Activated naive CD4-positive, alpha-beta T cell treated with anti-CD3 and anti-CD28 coated beads, Interleukin-2, amount 50 U/mL, for 24 hours (primary cell): ENCODE results near the gene RGS7.
"Not testable (repeated sequence)": the region's sequence is repeated elsewhere in the genome, so short reads cannot be mapped to it uniquely, and the experiment has no call there.

Experiments used
- H3K27ac Mint-ChIP-seq: one replicate; pipeline ENCODE4 v1.8.0; 2021; ENCODE audit warnings: mild to moderate bottlenecking, mixed read lengths
- H3K27me3 Mint-ChIP-seq: one replicate; pipeline ENCODE4 v1.8.0; 2021; ENCODE audit warnings: mixed read lengths
- H3K36me3 Mint-ChIP-seq: one replicate; pipeline ENCODE4 v1.8.0; 2021; ENCODE audit warnings: mixed read lengths
- H3K4me1 Mint-ChIP-seq: one replicate; pipeline ENCODE4 v1.8.0; 2021; ENCODE audit warnings: mixed read lengths
- H3K4me3 Mint-ChIP-seq: one replicate; pipeline ENCODE4 v1.8.0; 2021; ENCODE audit warnings: mild to moderate bottlenecking, mixed read lengths
- H3K9me3 Mint-ChIP-seq: one replicate; pipeline ENCODE4 v1.8.0; 2021; ENCODE audit warnings: mixed read lengths

The RGS7 gene

DNA sequence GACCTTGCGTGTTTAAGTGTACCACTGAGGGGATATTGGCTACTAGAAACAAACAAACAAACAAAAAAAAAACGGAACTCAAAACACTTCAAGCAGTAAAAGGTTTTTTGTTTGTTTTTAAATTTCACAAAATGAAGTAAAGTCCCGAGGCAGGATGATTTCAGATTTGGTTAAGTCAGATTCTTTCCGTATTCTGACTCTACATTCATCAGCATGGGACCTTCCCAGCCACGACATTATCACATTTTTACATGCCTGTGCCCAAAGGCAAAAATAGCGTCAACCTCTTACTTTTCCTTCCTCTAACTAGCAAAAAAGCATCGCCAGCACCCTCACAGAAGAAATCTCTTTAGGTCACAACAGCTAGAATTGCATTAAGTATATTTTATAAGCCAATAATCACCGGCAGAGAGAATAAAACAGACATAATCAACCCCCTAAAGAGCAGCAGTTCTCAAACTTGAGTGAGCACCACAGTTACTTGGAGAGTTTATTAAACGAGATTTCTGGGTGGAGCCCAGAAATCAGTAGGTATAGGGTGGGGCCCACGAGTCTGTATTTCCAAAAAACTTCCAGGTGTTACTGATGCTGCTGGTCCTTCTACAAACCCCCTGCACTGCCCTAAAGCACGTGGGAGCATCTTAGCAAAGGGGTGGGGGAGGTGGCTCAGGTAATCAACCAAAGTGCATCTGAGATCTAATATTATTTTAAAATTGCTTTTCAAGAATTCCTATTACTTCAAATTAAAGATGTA is 227.6 kb downstream of the RGS7 start:
- Mint-ChIP-seq H3K36me3 (no peaks in the 10 kb centered on the region), H3K27me3 (peaks cover 1% of the 10 kb centered on the region), H3K27ac (no peak overlapping the region), H3K4me3 (no peak overlapping the region), H3K4me1 (no peaks in the 10 kb centered on the region), H3K9me3 (peaks cover 2% of the 10 kb centered on the region)

DNA sequence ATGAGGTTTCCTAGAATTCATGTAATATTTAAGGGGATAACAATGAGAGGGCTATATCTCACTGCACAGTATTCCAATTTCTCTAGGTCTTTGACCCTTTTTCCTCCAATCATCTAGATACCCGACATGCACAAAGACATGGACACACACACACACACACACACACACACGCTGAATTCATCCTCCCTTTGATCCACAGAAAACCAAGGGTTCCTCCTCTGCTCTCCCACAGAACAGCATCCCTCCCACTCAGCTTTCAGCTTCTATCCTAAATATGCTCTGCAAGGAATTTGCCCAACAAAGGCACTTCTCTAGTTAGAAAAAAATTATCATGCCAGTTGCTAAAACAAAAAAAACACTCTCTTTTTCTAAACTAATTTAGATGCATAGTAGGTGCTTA is 231.7 kb downstream of the RGS7 start:
- H3K9me3 Mint-ChIP-seq, result no peaks in the 10 kb centered on the region
- H3K27ac Mint-ChIP-seq, result no peak overlapping the region
- peaks cover 1% of the 10 kb centered on the region for H3K27me3 Mint-ChIP-seq
- no peaks in the 10 kb centered on the region for H3K4me1 Mint-ChIP-seq
- no peaks in the 10 kb centered on the region for H3K36me3 Mint-ChIP-seq
- no peak overlapping the region for H3K4me3 Mint-ChIP-seq

DNA sequence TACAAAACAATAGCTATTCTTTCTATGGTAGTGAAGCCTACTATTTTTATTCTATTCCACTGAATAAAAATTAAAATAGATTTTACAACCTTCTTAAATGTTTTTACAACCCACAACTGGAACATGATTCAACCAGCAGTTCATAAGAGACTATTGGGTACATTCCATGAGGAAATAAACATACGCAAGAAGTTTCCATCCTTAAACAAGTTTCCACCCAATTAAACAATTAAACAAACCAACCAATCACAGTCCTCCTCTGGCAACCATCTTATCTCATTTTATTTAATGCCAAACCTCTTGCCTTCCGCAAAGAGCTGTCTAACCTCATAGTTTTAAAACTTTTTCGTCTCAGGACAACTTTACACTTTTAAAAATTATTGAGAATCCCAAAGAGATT is 239.0 kb downstream of the RGS7 start:
- no peaks in the 10 kb centered on the region for H3K36me3 Mint-ChIP-seq
- no peaks in the 10 kb centered on the region for H3K9me3 Mint-ChIP-seq
- H3K27me3 Mint-ChIP-seq, result no peaks in the 10 kb centered on the region
- H3K27ac Mint-ChIP-seq, result no peak overlapping the region
- no peak overlapping the region for H3K4me3 Mint-ChIP-seq
- H3K4me1 Mint-ChIP-seq, result no peaks in the 10 kb centered on the region

DNA sequence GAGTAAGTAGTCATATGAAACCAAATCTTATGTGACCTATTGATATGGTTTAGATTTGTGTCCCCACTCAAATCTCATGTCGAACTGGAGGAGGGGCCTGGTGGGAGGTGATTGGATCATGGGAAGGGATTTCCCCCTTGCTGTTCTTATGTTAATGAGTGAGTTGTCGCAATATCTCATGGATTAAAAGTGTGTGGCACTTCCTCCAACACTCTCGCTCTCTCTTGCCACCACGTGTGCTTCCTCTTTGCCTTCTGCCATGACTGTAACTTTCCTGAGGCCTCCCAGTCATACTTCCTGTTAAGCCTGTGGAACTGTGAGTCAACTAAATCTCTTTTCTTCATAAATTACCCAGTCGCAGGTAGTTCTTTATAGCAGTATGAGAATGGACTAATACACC is 241.2 kb downstream of the RGS7 start:
- H3K4me1 Mint-ChIP-seq, result no peaks in the 10 kb centered on the region
- no peak overlapping the region for H3K4me3 Mint-ChIP-seq
- H3K9me3 Mint-ChIP-seq, result peaks cover 6% of the 10 kb centered on the region
- no peaks in the 10 kb centered on the region for H3K27me3 Mint-ChIP-seq
- H3K27ac Mint-ChIP-seq, result no peak overlapping the region
- no peaks in the 10 kb centered on the region for H3K36me3 Mint-ChIP-seq

DNA sequence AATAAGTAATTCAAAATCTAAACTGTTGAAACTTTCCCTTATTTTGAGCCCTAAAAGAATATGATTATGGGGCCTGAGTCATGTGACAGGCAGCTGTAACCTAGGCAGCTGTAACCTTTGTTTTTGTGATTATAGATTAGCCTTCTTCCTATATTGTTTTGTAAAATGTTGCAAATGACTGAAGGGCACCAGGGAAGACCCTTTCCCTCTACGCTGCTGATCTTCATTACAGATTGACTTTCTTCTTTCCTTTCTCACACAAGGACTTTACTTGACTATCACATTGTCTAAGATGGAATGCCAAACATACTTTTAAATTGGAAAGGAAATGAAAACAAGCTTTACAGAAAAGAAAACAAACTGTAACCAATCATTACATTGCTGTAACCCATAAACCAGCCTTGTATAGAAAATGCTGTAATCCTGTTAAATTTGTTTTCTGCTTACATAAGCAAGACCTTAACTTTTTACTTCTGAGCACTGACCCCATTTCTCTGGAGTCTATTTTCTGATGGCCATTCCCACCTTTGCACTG is 242.2 kb downstream of the RGS7 start:
- H3K27ac Mint-ChIP-seq, result no peak overlapping the region
- no peaks in the 10 kb centered on the region for H3K27me3 Mint-ChIP-seq
- peaks cover 6% of the 10 kb centered on the region for H3K9me3 Mint-ChIP-seq
- no peak overlapping the region for H3K4me3 Mint-ChIP-seq
- no peaks in the 10 kb centered on the region for H3K4me1 Mint-ChIP-seq
- H3K36me3 Mint-ChIP-seq, result no peaks in the 10 kb centered on the region

DNA sequence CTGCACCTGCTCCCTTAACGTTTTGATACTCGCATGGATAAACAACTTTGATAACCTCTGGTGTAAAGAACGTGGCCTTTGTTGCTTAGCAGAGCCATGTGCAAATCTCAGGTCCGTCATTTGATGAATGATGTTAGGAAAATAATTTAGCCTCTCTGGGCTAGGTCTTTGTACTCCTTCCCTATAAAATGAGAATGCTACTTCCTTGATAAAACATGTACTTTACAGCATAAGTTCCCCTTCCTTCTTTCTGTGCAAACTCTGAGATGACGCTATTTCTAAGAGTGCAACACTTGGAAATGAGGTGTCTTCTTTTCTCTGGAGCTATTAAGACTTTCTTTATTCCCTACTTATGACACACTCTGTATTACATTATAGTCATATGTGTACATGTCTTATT is 243.4 kb downstream of the RGS7 start:
- H3K9me3 Mint-ChIP-seq, result peaks cover 6% of the 10 kb centered on the region
- no peak overlapping the region for H3K4me3 Mint-ChIP-seq
- H3K36me3 Mint-ChIP-seq, result no peaks in the 10 kb centered on the region
- no peaks in the 10 kb centered on the region for H3K27me3 Mint-ChIP-seq
- no peaks in the 10 kb centered on the region for H3K4me1 Mint-ChIP-seq
- H3K27ac Mint-ChIP-seq, result no peak overlapping the region

DNA sequence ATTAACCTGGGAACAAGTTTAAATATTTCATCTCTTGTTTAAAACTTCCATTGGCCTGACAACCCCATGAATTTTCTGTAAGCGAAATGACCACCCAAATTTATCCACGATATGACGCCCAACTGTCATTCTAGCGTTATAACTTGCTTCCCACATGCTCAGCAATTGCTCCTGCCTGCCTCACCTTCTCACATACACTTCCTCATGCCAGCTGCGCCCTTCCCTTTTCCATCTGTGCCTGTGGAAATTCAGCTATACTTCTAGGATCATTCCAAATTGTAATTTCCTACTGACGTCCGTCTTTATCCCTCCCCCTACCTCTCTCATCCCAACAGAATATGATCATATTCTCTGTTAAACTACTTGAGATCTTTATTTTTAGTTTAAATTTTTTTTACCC is 248.0 kb downstream of the RGS7 start:
- Mint-ChIP-seq H3K4me1 (no peaks in the 10 kb centered on the region), H3K4me3 (no peak overlapping the region), H3K36me3 (no peaks in the 10 kb centered on the region), H3K27me3 (no peaks in the 10 kb centered on the region), H3K9me3 (peaks cover 10% of the 10 kb centered on the region), H3K27ac (no peak overlapping the region)

DNA sequence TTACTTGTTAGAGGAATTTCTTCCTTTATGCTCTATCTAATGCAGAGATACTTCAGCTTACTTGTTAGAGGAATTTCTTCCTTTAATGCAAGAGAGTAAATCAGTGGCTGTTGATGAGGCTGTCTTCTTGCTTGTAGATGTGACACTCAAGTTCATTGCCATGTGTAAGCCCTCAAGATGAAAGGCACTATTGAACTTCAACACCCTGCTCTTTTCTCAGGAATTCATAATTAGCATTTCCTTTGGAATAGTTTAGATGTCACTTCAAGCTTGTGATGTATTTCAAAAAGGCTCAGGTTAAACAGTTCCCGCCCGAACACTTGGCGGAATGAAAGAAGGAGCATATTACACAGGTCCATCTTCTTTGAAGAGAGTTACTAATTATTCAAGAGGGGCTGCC is 251.9 kb downstream of the RGS7 start:
- H3K4me3 Mint-ChIP-seq, result no peak overlapping the region
- peaks cover 4% of the 10 kb centered on the region for H3K9me3 Mint-ChIP-seq
- no peaks in the 10 kb centered on the region for H3K4me1 Mint-ChIP-seq
- no peaks in the 10 kb centered on the region for H3K27me3 Mint-ChIP-seq
- no peak overlapping the region for H3K27ac Mint-ChIP-seq
- H3K36me3 Mint-ChIP-seq, result no peaks in the 10 kb centered on the region

DNA sequence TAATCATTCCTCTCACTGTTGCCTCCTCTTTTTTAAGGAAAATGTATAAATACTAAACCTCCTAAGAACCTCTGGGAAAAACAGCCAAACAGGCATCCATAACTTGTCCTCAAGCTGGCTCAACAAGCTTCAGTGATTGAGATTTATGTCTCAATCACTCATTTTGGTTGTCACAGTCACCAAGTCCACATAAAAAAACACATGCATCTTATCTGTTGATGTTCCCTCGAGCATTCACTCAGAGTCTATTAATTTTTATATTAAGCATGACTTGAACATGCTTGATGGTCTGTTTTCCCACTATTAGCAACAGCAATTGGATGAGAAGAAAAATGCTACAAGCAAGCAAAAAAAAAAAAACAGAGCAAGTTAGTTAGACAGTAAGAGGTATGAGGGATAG is 254.3 kb downstream of the RGS7 start:
- Mint-ChIP-seq H3K27ac (no peak overlapping the region), H3K4me3 (no peak overlapping the region), H3K27me3 (no peaks in the 10 kb centered on the region), H3K9me3 (peaks cover 2% of the 10 kb centered on the region), H3K36me3 (no peaks in the 10 kb centered on the region), H3K4me1 (no peaks in the 10 kb centered on the region)

DNA sequence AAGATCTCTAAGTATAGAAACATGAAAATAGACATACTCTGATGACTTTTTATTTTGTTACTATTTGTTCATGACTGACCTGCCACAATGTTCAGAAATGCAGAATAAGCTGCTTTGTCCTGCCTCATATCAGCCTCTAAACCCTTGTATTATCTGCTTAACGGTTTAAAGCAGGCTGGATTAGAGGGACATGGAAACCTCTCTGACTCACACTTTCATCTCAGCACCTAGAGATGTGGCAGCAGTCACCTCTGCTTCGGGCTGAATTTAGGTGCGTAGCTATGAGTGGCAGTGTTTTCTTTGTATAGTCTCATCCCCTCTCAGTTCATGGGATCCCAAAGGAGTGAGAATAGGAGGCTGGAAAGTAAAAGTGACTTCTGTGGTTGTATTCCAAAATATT is 255.4 kb downstream of the RGS7 start:
- H3K27me3 Mint-ChIP-seq, result no peaks in the 10 kb centered on the region
- H3K27ac Mint-ChIP-seq, result no peak overlapping the region
- no peaks in the 10 kb centered on the region for H3K36me3 Mint-ChIP-seq
- H3K4me3 Mint-ChIP-seq, result no peak overlapping the region
- no peaks in the 10 kb centered on the region for H3K9me3 Mint-ChIP-seq
- no peaks in the 10 kb centered on the region for H3K4me1 Mint-ChIP-seq

DNA sequence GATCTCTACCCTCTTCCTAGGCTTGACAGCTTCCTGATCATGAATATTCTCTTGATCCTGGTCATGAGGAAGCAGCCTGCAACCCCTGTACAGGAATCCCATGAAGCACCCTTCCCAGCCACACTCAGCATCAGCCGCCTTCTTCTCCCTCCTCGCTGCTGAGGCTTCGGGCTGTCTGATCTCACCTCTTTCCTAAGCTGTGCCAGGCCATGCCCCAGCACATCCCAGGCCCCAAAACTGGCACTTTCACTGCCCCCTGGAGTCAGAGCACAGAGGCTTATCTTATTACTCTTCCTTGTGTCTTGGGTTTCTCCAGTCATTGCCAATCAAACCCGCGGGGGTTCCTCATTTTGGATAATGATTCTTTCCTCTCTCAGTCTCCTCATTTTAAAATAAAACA is 259.5 kb downstream of the RGS7 start:
- H3K27me3 Mint-ChIP-seq, result no peaks in the 10 kb centered on the region
- H3K9me3 Mint-ChIP-seq, result no peaks in the 10 kb centered on the region
- no peaks in the 10 kb centered on the region for H3K4me1 Mint-ChIP-seq
- no peak overlapping the region for H3K27ac Mint-ChIP-seq
- no peaks in the 10 kb centered on the region for H3K36me3 Mint-ChIP-seq
- no peak overlapping the region for H3K4me3 Mint-ChIP-seq

DNA sequence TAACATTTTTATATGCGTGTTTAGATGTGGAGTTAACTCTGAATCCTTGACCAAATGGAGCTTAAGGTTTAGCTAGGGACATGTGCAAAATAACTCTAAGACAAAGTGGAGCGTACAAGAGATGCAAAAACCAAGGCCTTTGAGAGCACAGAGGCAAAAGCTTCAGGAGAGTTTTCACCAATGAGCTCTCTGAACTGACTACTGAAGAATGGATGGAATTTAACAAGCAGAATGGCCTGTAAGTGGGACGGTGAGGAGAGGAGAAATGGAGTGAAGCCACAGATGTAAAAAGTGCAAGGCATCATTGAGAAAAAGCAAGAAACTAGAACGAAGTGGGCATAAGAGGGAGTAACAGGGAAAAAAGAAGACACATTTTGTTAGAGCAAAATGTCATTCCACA is 260.0 kb downstream of the RGS7 start:
- Mint-ChIP-seq H3K9me3 (no peaks in the 10 kb centered on the region), H3K27ac (no peak overlapping the region), H3K36me3 (no peaks in the 10 kb centered on the region), H3K4me1 (no peaks in the 10 kb centered on the region), H3K27me3 (no peaks in the 10 kb centered on the region), H3K4me3 (no peak overlapping the region)

DNA sequence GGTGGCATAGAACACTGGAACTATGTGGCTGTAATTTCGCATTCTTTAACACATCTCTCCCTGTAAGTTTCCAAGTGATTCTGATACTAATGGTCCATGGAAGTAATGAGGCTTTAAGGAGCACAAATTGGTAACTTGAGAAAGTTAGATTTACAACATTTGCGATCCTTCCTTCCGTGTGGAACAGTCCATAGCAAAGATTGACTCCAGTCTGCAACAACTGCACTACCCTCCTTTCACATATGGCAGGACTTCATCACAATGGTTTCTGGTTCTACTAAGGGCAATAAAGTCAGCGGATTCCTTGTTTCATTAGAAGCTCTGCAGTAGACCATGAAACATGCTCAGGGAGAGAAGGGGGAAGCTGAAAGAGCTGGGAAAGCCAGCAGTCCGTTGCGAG is 261.2 kb downstream of the RGS7 start:
- Mint-ChIP-seq H3K9me3 (no peaks in the 10 kb centered on the region), H3K27me3 (no peaks in the 10 kb centered on the region), H3K4me3 (no peak overlapping the region), H3K4me1 (no peaks in the 10 kb centered on the region), H3K27ac (no peak overlapping the region), H3K36me3 (no peaks in the 10 kb centered on the region)

DNA sequence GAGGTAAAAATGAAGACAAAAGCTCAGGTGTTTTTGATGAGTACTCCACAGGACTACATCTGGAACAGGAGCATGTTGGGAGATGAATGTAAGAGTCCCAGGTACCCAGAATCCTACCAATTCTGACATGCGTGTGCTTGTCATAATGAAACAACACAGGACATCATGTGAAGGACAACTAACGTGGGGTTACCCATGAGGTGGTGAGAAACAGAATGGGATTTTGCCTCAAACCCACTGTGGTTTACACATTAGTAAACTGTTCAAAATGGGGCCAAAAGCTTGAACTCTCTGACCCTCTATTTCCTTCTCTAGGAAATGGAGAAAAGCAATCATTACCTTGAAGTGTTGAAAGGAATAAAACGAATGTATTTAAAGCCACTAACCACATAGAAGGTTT is 266.2 kb downstream of the RGS7 start:
- no peaks in the 10 kb centered on the region for H3K4me1 Mint-ChIP-seq

DNA sequence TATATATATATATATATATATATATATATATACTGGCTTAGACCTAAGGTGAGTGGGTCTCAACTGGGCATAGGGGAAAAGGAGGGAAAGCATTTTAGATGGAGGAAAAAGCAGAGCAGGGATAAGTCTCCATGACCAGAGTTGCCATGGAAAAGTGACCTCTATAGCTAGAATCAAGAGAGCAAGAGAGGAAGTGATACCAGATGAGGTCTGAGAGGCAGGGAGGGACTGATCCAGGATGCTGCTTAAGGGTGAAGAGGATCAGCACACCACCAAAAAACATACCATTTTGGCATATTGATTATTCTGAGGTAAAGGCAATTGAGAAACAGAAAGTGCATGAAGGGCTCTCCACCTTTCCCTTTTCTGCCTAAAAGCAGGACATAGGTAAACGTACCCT is 267.9 kb downstream of the RGS7 start:
- H3K4me1 Mint-ChIP-seq, H3K9me3 Mint-ChIP-seq, H3K4me3 Mint-ChIP-seq, H3K36me3 Mint-ChIP-seq, H3K27me3 Mint-ChIP-seq, H3K27ac Mint-ChIP-seq: not testable (repeated sequence)

More for the DNA sequence above, 266.2 kb downstream of the RGS7 start:
- no peak overlapping the region for H3K4me3 Mint-ChIP-seq
- no peak overlapping the region for H3K27ac Mint-ChIP-seq
- peaks cover 4% of the 10 kb centered on the region for H3K9me3 Mint-ChIP-seq
- H3K27me3 Mint-ChIP-seq, result no peaks in the 10 kb centered on the region
- no peaks in the 10 kb centered on the region for H3K36me3 Mint-ChIP-seq

DNA sequence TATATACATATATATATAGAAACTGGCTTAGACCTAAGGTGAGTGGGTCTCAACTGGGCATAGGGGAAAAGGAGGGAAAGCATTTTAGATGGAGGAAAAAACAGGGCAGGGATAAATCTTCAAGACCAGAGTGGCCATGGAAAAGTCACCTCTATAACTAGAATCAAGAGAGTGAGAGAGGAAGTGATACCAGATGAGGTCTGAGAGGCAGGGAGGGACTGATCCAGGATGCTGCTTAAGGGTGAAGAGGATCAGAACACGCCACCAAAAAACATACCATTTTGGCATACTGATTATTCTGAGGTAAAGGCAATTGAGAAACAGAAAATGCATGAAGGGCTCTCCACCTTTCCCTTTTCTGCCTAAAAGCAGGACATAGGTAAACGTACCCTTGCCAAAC is 268.9 kb downstream of the RGS7 start:
- H3K27me3 Mint-ChIP-seq, H3K9me3 Mint-ChIP-seq, H3K4me3 Mint-ChIP-seq, H3K4me1 Mint-ChIP-seq, H3K36me3 Mint-ChIP-seq, H3K27ac Mint-ChIP-seq: not testable (repeated sequence)

DNA sequence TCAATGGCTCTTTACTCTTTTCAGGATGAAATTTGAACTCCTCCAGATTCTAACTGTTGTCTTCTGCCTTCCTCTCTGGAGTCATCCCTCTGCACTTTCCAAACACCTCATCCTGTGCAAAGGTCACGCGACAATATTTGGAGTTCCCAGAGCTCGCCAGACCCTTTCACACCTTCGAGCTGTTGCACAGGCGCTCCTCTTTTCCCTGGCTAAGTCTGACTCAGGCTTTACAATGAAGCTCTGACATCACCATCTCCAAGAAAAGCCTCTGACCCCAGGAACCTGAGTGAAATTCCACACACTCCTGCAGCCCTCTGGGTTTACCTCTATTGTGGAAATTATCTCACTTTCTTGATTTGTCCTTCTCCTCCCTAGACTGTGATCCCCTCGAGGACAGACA is 270.3 kb downstream of the RGS7 start:
- Mint-ChIP-seq H3K27ac (no peak overlapping the region), H3K36me3 (no peaks in the 10 kb centered on the region), H3K4me3 (no peak overlapping the region), H3K4me1 (no peaks in the 10 kb centered on the region), H3K27me3 (no peaks in the 10 kb centered on the region), H3K9me3 (peaks cover 4% of the 10 kb centered on the region)
